Activated CD8-positive, alpha-beta memory T cell treated with anti-CD3 and anti-CD28 coated beads for 36 hours (primary cell): ENCODE results near the gene CFAP298. TPM values are rescaled to one million over a fixed set of nuclear protein-coding genes. Genes with fewer than 3 reads are reported as not detected.

Source experiments
- CTCF ChIA-PET: fragments of 350-600 bp; sonication (Branson Sonifier 250); formaldehyde crosslinking; loops from one replicate; lab custom pipeline; 2021; ENCODE audit warnings: antibody characterized with exemption; lab: Charles Lee
- POLR2A ChIA-PET: fragments of 350-600 bp; sonication (Branson Sonifier 250); formaldehyde crosslinking; loops from one replicate; lab custom pipeline; 2021; ENCODE audit warnings: antibody characterized with exemption; lab: Charles Lee
- total RNA-seq, 2 experiments: library from RNA; stranded (reverse); gene quantifications; one replicate each; pipeline ENCODE4 v1.2.3, GENCODE V29; 2021

CFAP298 gene
- total RNA-seq, 2 experiments from 2014 or later = 49.7 to 54.7 TPM

GRCh38 chr21:32572574-32573420 lies 39.4 kb downstream of the CFAP298 start:
- ChIA-PET CTCF (no interaction called here), POLR2A (no interaction called here)

- ChIA-PET CTCF (interaction anchor here (1.0 to 2.5 kb wide), 4 partner anchors 10 to 168 kb away, joined by 3 to 15 read pairs (median 8); no protein-coding TSS in a partner anchor), POLR2A (interaction anchor here (1.6 kb wide), 1 partner anchor 167 kb away, joined by 3 read pairs; no protein-coding TSS in a partner anchor)
These were observed 41.7 kb downstream of the CFAP298 start for GRCh38 chr21:32570456-32570855.

- POLR2A ChIA-PET = interaction anchor here (1.6 kb wide), 1 partner anchor 167 kb away, joined by 3 read pairs; no protein-coding TSS in a partner anchor
- CTCF ChIA-PET = interaction anchor here (0.6 to 2.5 kb wide), 12 partner anchors 9 to 177 kb away, joined by 3 to 15 read pairs (median 4); partner anchors contain the start of gene EVA1C
These were observed 42.6 kb downstream of the CFAP298 start for GRCh38 chr21:32569261-32570230.

DNA sequence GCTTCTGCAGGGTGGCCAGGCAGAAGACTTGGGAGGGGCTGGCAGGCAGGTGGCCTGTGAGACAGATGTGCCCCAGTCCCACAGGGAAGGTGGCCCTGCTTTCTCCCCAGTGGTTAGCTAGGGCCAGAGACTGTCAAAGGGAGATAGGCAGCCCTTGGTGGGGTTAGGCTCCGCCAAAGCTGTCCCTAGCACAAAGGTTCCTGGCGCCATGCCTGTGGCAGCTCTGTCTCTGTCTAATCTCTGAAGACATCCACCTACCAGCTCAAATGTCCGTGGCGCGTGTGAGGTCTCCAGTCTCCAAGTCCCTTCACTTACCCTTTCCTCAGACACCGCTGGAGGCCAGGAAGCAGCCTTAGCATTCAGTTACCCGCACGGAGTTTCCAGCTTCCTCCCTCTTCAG lies 44.6 kb downstream of the CFAP298 start:
- ChIA-PET CTCF (interaction anchor here (0.6 to 1.0 kb wide), 2 partner anchors 14 to 164 kb away, joined by 3 to 5 read pairs; no protein-coding TSS in a partner anchor), POLR2A (no interaction called here)

GRCh38 chr21:32566741-32567389 lies 45.3 kb downstream of the CFAP298 start:
- CTCF ChIA-PET = interaction anchor here (1.0 kb wide), 1 partner anchor 163 kb away, joined by 5 read pairs; no protein-coding TSS in a partner anchor
- POLR2A ChIA-PET = no interaction called here

DNA sequence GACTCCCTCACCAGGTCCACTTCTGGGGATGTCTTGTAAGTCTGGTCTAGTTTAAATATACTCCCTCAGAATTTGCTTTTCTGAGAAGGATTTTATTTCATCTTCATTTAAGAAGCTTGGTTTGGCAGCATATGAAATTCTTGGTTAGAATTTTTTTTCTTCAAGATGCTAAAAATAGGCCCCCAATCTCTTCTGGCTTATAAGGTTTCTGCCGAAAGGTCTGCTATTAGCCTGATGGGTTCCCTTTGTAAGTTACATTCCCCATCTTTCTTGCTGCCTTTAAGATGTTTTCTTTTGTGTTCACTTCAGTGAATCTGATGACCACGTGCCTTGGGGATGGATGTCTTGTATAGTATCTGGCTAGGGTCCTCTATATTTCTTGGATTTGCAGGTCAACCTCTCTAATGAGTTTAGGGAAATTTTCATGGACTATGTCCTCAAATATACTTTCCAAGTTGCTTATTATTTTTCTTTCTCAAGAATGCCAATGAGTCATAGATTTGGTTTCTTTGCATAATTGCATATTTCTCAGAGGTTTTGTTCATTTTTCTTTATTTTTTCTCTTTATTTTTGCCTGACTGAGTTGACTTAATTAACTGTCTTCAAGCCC lies 46.2 kb downstream of the CFAP298 start:
- CTCF ChIA-PET = interaction anchor here (1.5 kb wide), 1 partner anchor 76 kb away, joined by 3 read pairs; no protein-coding TSS in a partner anchor
- POLR2A ChIA-PET = interaction anchor here (0.5 kb wide), 1 partner anchor 151 kb away, joined by 3 read pairs; no protein-coding TSS in a partner anchor

GRCh38 chr21:32562915-32563314 lies 49.3 kb downstream of the CFAP298 start:
- ChIA-PET CTCF (no interaction called here), POLR2A (no interaction called here)

DNA sequence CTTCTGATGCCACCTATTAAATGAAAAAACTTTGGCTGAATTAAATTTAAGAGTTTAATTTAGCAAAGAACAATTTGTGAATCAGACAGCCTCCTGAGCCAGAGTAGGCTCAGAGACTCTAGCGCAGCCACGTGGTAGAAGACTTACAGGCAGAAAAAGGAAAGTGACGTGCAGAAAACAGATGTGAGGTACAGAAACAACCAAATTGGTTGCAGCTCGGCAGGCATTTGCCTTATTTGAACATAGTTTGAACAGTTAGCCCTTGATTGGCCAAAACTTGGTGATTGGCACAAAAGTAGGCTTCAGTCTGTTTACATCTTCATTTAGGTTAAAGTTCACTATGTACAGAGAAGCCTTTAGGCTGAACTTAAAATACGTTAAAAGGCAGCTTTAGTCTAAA lies 49.8 kb downstream of the CFAP298 start:
- CTCF ChIA-PET = no interaction called here

DNA sequence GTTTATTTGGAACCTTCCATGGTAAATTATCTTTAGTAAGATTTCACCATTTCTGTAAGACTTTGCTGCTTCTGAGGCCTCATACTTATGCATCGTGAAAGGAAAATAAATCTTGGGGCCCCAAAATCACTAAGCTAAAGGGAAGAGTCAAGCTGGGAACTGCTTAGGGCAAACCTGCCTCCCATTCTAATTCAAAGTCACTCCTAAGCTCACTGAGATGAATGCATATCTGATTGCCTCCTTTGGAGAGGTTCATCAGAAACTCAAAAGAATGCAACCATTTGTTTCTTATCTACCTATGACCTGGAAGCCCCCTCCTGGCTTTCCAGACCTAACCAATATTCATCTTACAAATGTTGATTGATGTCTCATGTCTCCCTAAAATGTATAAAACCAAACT lies 50.7 kb downstream of the CFAP298 start:
- ChIA-PET CTCF (interaction anchor here (2.4 kb wide), 1 partner anchor 8 kb away, joined by 6 read pairs; no protein-coding TSS in a partner anchor), POLR2A (interaction anchor here (0.6 kb wide), 1 partner anchor 164 kb away, joined by 9 read pairs; no protein-coding TSS in a partner anchor)

More for the DNA sequence above, 49.8 kb downstream of the CFAP298 start:
- POLR2A ChIA-PET = no interaction called here

DNA sequence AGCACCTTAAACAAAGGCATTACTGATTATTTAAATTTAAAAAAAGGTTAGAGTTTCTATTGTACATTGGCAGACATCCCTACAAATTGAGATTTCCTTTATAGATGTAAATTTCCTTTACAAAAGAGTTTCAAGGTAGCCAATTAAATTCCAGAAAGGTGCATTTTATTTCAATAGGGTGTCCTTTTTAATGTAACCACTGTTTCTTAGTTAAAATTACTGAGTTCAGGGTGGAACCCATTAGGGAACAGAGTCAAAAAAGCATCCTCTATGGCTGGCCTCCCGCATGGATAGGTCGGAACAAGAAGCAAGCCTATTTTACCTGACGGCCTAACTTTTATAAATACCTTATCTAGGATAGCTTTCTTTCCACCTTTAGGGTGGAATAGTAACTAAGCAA lies 51.3 kb downstream of the CFAP298 start:
- CTCF ChIA-PET = interaction anchor here (2.4 kb wide), 1 partner anchor 9 kb away, joined by 6 read pairs; no protein-coding TSS in a partner anchor
- POLR2A ChIA-PET = interaction anchor here (0.6 kb wide), 1 partner anchor 163 kb away, joined by 9 read pairs; no protein-coding TSS in a partner anchor

DNA sequence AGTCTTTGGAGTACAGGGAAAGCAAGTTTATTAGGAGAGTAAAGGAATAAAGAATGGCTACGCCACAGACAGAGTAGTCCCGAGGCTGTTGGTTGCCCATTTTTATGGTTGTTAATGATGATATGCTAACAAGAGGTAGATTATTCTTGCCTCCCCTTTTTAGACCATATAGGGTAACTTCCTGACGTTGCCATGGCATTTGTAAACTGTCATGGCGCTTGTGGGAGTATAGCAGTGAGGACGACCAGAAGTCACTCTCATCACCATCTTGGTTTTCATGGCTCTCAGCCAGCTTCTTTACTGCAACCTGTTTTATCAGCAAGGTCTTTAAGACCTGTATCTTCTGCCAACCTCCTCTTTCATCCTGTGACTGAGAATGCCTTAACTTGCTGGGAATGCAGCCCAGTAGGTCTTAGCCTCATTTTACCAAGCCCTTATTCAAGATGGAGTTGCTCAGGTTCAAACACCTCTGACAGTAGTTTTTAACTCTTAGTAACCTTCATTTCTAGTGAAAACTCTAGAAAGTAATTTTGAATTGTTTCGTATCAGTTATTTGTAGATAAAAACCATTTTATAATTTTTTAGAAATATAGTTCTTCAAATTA lies 53.1 kb downstream of the CFAP298 start:
- POLR2A ChIA-PET = no interaction called here

DNA sequence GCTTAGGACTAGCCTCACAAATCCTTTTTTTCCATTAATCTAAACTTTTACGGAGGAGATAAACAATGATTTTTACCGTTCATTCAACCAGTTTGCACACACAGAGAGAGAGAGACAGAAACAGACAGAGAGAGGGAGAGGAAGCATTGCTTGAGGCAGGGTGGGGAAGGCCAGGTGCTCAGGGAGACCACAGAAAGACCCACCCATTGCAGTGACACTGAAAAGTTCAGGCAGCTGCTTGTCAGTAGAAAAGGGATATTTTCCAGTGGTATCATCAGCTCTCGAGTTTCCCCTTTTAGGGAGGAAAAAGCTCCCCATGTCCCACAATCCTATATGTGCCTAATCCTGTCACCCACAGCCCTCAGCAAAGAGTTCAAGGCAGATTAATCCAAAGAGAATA lies 54.1 kb downstream of the CFAP298 start:
- POLR2A ChIA-PET = no interaction called here
- CTCF ChIA-PET = no interaction called here

More for the DNA sequence above, 53.1 kb downstream of the CFAP298 start:
- CTCF ChIA-PET = no interaction called here

GRCh38 chr21:32554832-32555638 lies 57.1 kb downstream of the CFAP298 start:
- CTCF ChIA-PET = no interaction called here

GRCh38 chr21:32549886-32550285 lies 62.3 kb downstream of the CFAP298 start:
- ChIA-PET POLR2A (no interaction called here), CTCF (no interaction called here)

More at GRCh38 chr21:32554832-32555638, 57.1 kb downstream of the CFAP298 start:
- POLR2A ChIA-PET = no interaction called here

GRCh38 chr21:32549440-32549839 lies 62.7 kb downstream of the CFAP298 start:
- POLR2A ChIA-PET = no interaction called here
- CTCF ChIA-PET = no interaction called here
